HepG2 (cell line): Measurements from ENCODE around the gene RPS6KA3. TPM values are rescaled to one million over a fixed set of nuclear protein-coding genes. Genes with fewer than 3 reads are reported as not detected.

Experiments
- FOXA3 ChIP-seq: IDR thresholded peaks from 2 replicates; pipeline ENCODE4 v1.6.1; 2016; ENCODE audit warnings: missing genetic modification reagents, missing compliant biosample characterization
- FOXO1 ChIP-seq: sonication (generic); formaldehyde crosslinking; IDR thresholded peaks from 2 replicates; pipeline ENCODE4 v1.4.0; 2020; ENCODE audit warnings: missing genetic modification reagents
- GATAD2A ChIP-seq: IDR thresholded peaks from 2 replicates; pipeline ENCODE4 v1.6.1; 2016
- HMG20A ChIP-seq: IDR thresholded peaks from 2 replicates; pipeline ENCODE4 v1.6.1; 2016; ENCODE audit warnings: borderline replicate concordance
- KLF12 ChIP-seq: sonication (generic); formaldehyde crosslinking; IDR thresholded peaks from 2 replicates; pipeline ENCODE4 v1.4.0; 2020; ENCODE audit warnings: missing genetic modification reagents, borderline replicate concordance
- MEF2D ChIP-seq: sonication (generic); formaldehyde crosslinking; IDR thresholded peaks from 2 replicates; pipeline ENCODE4 v1.5.1; 2020; ENCODE audit warnings: mild to moderate bottlenecking, missing genetic modification reagents
- NFKB2 ChIP-seq: sonication (generic); formaldehyde crosslinking; IDR thresholded peaks from 2 replicates; pipeline ENCODE4 v1.4.0; 2020; ENCODE audit warnings: missing genetic modification reagents, borderline replicate concordance
- NR2F6 ChIP-seq, 2 experiments: IDR thresholded peaks; 2 replicates each; pipeline ENCODE4 v1.6.1; 2016; ENCODE audit warnings: antibody characterized with exemption in 1 of 2, mild to moderate bottlenecking in 1 of 2
- PHB2 ChIP-seq: fragments of 450-650 bp; IDR thresholded peaks from 2 replicates; pipeline ENCODE4 v1.6.1; 2018; ENCODE audit not compliant: partially characterized antibody
- PITX1 ChIP-seq: sonication (generic); formaldehyde crosslinking; IDR thresholded peaks from 2 replicates; pipeline ENCODE4 v1.5.1; 2020; ENCODE audit warnings: mild to moderate bottlenecking, missing genetic modification reagents
- POGZ ChIP-seq: sonication (generic); formaldehyde crosslinking; IDR thresholded peaks from 2 replicates; pipeline ENCODE4 v1.4.0; 2020; ENCODE audit warnings: mild to moderate bottlenecking, missing genetic modification reagents
- TFE3 ChIP-seq: IDR thresholded peaks from 2 replicates; pipeline ENCODE4 v1.6.1; 2016
- YEATS4 ChIP-seq: sonication (generic); formaldehyde crosslinking; IDR thresholded peaks from 2 replicates; pipeline ENCODE4 v1.4.0; 2020; ENCODE audit warnings: missing genetic modification reagents, borderline replicate concordance
- ZBTB20 ChIP-seq: sonication (generic); formaldehyde crosslinking; IDR thresholded peaks from 2 replicates; pipeline ENCODE4 v1.8.1; 2023; ENCODE audit warnings: missing genetic modification reagents, low read depth, mild to moderate bottlenecking, borderline replicate concordance
- ZNF101 ChIP-seq: sonication (generic); formaldehyde crosslinking; IDR thresholded peaks from 2 replicates; pipeline ENCODE4 v1.4.0; 2020; ENCODE audit warnings: mild to moderate bottlenecking, low read depth, missing genetic modification reagents, borderline replicate concordance
- ZNF124 ChIP-seq: sonication (generic); formaldehyde crosslinking; IDR thresholded peaks from 2 replicates; pipeline ENCODE4 v1.4.0; 2020; ENCODE audit warnings: missing genetic modification reagents
- ZNF20 ChIP-seq: sonication (generic); formaldehyde crosslinking; IDR thresholded peaks from 2 replicates; pipeline ENCODE4 v1.4.0; 2020; ENCODE audit warnings: mild to moderate bottlenecking, moderate library complexity, missing genetic modification reagents
- ZNF224 ChIP-seq: sonication (generic); formaldehyde crosslinking; IDR thresholded peaks from 2 replicates; pipeline ENCODE4 v1.5.0; 2020; ENCODE audit warnings: mild to moderate bottlenecking, missing genetic modification reagents
- ZNF569 ChIP-seq: sonication (generic); formaldehyde crosslinking; IDR thresholded peaks from 2 replicates; pipeline ENCODE4 v1.5.0; 2020; ENCODE audit warnings: mild to moderate bottlenecking, missing genetic modification reagents, moderate library complexity, borderline replicate concordance
- ZNF672 ChIP-seq: sonication (generic); formaldehyde crosslinking; IDR thresholded peaks from 2 replicates; pipeline ENCODE4 v1.8.1; 2022; ENCODE audit warnings: missing genetic modification reagents
- polyA plus RNA-seq, 8 experiments: library from polyadenylated mRNA; depleted of rRNA in 3 of 8; stranded (reverse) in 7 of 8; unstranded in 1 of 8; fragments of >200 nt; fragmentation: Illumina TruSeq in 4 of 8; extraction: Trizol in 4 of 8; gene quantifications; 2 replicates each; pipeline versions ENCODE4 v1.2.1 to v1.2.3, GENCODE V29; 2011 to 2016; ENCODE audit warnings: low read depth in 4 of 8, missing spikeins in 1 of 8, mixed read lengths in 1 of 8; ENCODE audit not compliant: insufficient read depth in 1 of 8
- total RNA-seq, 5 experiments: library from RNA; depleted of rRNA; stranded (reverse); fragments of >200 nt; fragmentation: Illumina TruSeq; extraction: Trizol; gene quantifications; 2 replicates each; pipeline ENCODE4 v1.2.3, GENCODE V29; 2016; ENCODE audit warnings: low read depth in 1 of 5
- TF ChIP-seq, protein P1 (sequence below): sonication (generic); formaldehyde crosslinking; IDR thresholded peaks from 2 replicates; pipeline ENCODE4 v1.5.0; 2020; ENCODE audit warnings: missing genetic modification reagents, mild to moderate bottlenecking, borderline replicate concordance
- TF ChIP-seq, protein P2 (sequence below): IDR thresholded peaks from 2 replicates; pipeline ENCODE4 v1.4.0; 2020; ENCODE audit warnings: mild to moderate bottlenecking, missing genetic modification reagents
- TF ChIP-seq, protein P3 (sequence below): sonication (generic); formaldehyde crosslinking; IDR thresholded peaks from 2 replicates; pipeline ENCODE4 v1.5.0; 2020; ENCODE audit warnings: missing genetic modification reagents
- TF ChIP-seq, protein P4 (sequence below): sonication (generic); formaldehyde crosslinking; IDR thresholded peaks from 2 replicates; pipeline ENCODE4 v1.4.0; 2020; ENCODE audit warnings: mild to moderate bottlenecking, missing genetic modification reagents

The RPS6KA3 gene
- total and polyA plus RNA-seq, 2 of the 13 experiments (the other 11 are each of a cell fraction or from before 2014, with no cell fraction given): 314 to 357 TPM

GRCh38 chrX:20211261-20211786 lies 55.4 kb downstream of the RPS6KA3 start (continued):
- TF ChIP-seq, protein P1, sequence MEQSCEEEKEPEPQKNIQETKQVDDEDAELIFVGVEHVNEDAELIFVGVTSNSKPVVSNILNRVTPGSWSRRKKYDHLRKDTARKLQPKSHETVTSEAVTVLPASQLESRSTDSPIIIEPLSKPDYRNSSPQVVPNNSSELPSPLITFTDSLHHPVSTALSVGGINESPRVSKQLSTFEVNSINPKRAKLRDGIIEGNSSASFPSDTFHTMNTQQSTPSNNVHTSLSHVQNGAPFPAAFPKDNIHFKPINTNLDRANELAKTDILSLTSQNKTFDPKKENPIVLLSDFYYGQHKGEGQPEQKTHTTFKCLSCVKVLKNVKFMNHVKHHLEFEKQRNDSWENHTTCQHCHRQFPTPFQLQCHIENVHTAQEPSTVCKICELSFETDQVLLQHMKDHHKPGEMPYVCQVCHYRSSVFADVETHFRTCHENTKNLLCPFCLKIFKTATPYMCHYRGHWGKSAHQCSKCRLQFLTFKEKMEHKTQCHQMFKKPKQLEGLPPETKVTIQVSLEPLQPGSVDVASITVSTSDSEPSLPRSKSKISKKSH (CRISPR knock-in tag): no peak
- TF ChIP-seq YEATS4 (CRISPR knock-in tag) (no peak), ZNF124 (no peak), MEF2D (no peak), PITX1 (CRISPR knock-in tag) (peak; percentile 66; the same call in 1 of the 2 replicates), ZNF20 (CRISPR knock-in tag) (no peak), TFE3 (CRISPR knock-in tag) (peak; percentile 68), GATAD2A (peak; percentile 68), NFKB2 (CRISPR knock-in tag) (no peak), FOXO1 (CRISPR knock-in tag) (peak; percentile 81), PHB2 (no peak), HMG20A (CRISPR knock-in tag) (peak; percentile 51; the same call in 1 of the 2 replicates), ZNF569 (no peak), KLF12 (CRISPR knock-in tag) (no peak), NR2F6 (IDR thresholded peaks at IDR 0.05) (no peak), NR2F6 (CRISPR knock-in tag; IDR thresholded peaks at IDR 0.05) (0 out of 2 replicates have a peak, but pooled peaks have one; percentile 28), FOXA3 (CRISPR knock-in tag) (0 out of 2 replicates have a peak, but pooled peaks have one; percentile 30), ZNF672 (CRISPR knock-in tag) (no peak), ZNF101 (CRISPR knock-in tag) (no peak), ZBTB20 (CRISPR knock-in tag) (peak; percentile 95; the same call in 1 of the 2 replicates), POGZ (CRISPR knock-in tag) (peak; percentile 45; the same call in 1 of the 2 replicates), ZNF224 (CRISPR knock-in tag) (no peak)
- TF ChIP-seq, protein P2, sequence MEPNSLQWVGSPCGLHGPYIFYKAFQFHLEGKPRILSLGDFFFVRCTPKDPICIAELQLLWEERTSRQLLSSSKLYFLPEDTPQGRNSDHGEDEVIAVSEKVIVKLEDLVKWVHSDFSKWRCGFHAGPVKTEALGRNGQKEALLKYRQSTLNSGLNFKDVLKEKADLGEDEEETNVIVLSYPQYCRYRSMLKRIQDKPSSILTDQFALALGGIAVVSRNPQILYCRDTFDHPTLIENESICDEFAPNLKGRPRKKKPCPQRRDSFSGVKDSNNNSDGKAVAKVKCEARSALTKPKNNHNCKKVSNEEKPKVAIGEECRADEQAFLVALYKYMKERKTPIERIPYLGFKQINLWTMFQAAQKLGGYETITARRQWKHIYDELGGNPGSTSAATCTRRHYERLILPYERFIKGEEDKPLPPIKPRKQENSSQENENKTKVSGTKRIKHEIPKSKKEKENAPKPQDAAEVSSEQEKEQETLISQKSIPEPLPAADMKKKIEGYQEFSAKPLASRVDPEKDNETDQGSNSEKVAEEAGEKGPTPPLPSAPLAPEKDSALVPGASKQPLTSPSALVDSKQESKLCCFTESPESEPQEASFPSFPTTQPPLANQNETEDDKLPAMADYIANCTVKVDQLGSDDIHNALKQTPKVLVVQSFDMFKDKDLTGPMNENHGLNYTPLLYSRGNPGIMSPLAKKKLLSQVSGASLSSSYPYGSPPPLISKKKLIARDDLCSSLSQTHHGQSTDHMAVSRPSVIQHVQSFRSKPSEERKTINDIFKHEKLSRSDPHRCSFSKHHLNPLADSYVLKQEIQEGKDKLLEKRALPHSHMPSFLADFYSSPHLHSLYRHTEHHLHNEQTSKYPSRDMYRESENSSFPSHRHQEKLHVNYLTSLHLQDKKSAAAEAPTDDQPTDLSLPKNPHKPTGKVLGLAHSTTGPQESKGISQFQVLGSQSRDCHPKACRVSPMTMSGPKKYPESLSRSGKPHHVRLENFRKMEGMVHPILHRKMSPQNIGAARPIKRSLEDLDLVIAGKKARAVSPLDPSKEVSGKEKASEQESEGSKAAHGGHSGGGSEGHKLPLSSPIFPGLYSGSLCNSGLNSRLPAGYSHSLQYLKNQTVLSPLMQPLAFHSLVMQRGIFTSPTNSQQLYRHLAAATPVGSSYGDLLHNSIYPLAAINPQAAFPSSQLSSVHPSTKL (CRISPR knock-in tag): peak; percentile 64
- TF ChIP-seq, protein P3, sequence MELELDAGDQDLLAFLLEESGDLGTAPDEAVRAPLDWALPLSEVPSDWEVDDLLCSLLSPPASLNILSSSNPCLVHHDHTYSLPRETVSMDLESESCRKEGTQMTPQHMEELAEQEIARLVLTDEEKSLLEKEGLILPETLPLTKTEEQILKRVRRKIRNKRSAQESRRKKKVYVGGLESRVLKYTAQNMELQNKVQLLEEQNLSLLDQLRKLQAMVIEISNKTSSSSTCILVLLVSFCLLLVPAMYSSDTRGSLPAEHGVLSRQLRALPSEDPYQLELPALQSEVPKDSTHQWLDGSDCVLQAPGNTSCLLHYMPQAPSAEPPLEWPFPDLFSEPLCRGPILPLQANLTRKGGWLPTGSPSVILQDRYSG: no peak
- TF ChIP-seq, protein P4, sequence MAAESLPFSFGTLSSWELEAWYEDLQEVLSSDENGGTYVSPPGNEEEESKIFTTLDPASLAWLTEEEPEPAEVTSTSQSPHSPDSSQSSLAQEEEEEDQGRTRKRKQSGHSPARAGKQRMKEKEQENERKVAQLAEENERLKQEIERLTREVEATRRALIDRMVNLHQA (CRISPR knock-in tag): no peak
